AML-193 (cell line): ENCODE data around the gene GRIA3.
"Not testable (repeated sequence)": the region's sequence is repeated elsewhere in the genome, so short reads cannot be mapped to it uniquely, and the experiment has no call there.

Experiments used
- DNase-seq, 2 experiments: peaks; one replicate each; lab custom pipeline; 2025; lab: John Stamatoyannopoulos, UW

The GRIA3 gene

GRCh38 chrX:123274796-123275195, 90.7 kb downstream of the GRIA3 start:
- no peak for DNase-seq

- DNase-seq: no peak
These were observed 93.3 kb downstream of the GRIA3 start for GRCh38 chrX:123277347-123277746.

- DNase-seq: no peak
These were observed 93.7 kb downstream of the GRIA3 start for GRCh38 chrX:123277821-123278220.

GRCh38 chrX:123282241-123282640, 98.2 kb downstream of the GRIA3 start:
- no peak for DNase-seq

GRCh38 chrX:123283407-123283806, 99.3 kb downstream of the GRIA3 start:
- not testable (repeated sequence) for DNase-seq

- no peak for DNase-seq
These were observed 107.5 kb downstream of the GRIA3 start for GRCh38 chrX:123291623-123292022.

GRCh38 chrX:123298026-123298425, 113.9 kb downstream of the GRIA3 start:
- DNase-seq: no peak

- DNase-seq: no peak
These were observed 119.4 kb downstream of the GRIA3 start for GRCh38 chrX:123303429-123303828.

- DNase-seq: no peak
These were observed 124.6 kb downstream of the GRIA3 start for GRCh38 chrX:123308658-123309057.

- DNase-seq: no peak
These were observed 126.0 kb downstream of the GRIA3 start for GRCh38 chrX:123310112-123310511.

- no peak for DNase-seq
These were observed 127.4 kb downstream of the GRIA3 start for GRCh38 chrX:123311486-123311885.

GRCh38 chrX:123313486-123313885, 129.4 kb downstream of the GRIA3 start:
- no peak for DNase-seq

- no peak for DNase-seq
These were observed 136.5 kb downstream of the GRIA3 start for GRCh38 chrX:123320622-123321021.

GRCh38 chrX:123322536-123322935, 138.5 kb downstream of the GRIA3 start:
- DNase-seq: no peak

- no peak for DNase-seq
These were observed 140.5 kb downstream of the GRIA3 start for GRCh38 chrX:123324625-123325024.

- no peak for DNase-seq
These were observed 146.3 kb downstream of the GRIA3 start for GRCh38 chrX:123330229-123330942.

- DNase-seq: no peak
These were observed 147.3 kb downstream of the GRIA3 start for GRCh38 chrX:123331349-123331748.

- no peak for DNase-seq
These were observed 147.8 kb downstream of the GRIA3 start for GRCh38 chrX:123331859-123332258.

- DNase-seq: no peak
These were observed 152.6 kb downstream of the GRIA3 start for GRCh38 chrX:123336666-123337065.

GRCh38 chrX:123337886-123338639, 154.0 kb downstream of the GRIA3 start:
- no peak for DNase-seq

- no peak for DNase-seq
These were observed 155.3 kb downstream of the GRIA3 start for GRCh38 chrX:123339221-123339905.

- DNase-seq: no peak
These were observed 156.6 kb downstream of the GRIA3 start for GRCh38 chrX:123340696-123341095.

- no peak for DNase-seq
These were observed 164.4 kb downstream of the GRIA3 start for GRCh38 chrX:123348468-123348867.
